Kidney tubule cell (primary cell): ENCODE data around the gene IL36RN.
A peak's percentile ranks its signal among the peaks of the same experiment; 100 is the strongest.
"Not testable (repeated sequence)": the region's sequence is repeated elsewhere in the genome, so short reads cannot be mapped to it uniquely, and the experiment has no call there.

ENCODE experiments used
- DNase-seq: peaks from one replicate; pipeline ENCODE4 v3.0.0-alpha.2; 2018; ENCODE audit warnings: low spot score

IL36RN gene

GRCh38 chr2:113075030-113075429 is 16.0 kb downstream of the IL36RN start:
- no peak for DNase-seq

- DNase-seq, result no peak
Measured at GRCh38 chr2:113075600-113075999, 16.6 kb downstream of the IL36RN start.

- DNase-seq, result no peak
Measured at GRCh38 chr2:113076954-113077669, 18.1 kb downstream of the IL36RN start.

GRCh38 chr2:113077921-113078320 is 18.9 kb downstream of the IL36RN start:
- DNase-seq, result peak; percentile 83

- peak; percentile 92 for DNase-seq
Measured at GRCh38 chr2:113078350-113078839, 19.4 kb downstream of the IL36RN start.

- DNase-seq, result peak; percentile 49
Measured at GRCh38 chr2:113079131-113079530, 20.1 kb downstream of the IL36RN start.

GRCh38 chr2:113080134-113080533 is 21.1 kb downstream of the IL36RN start:
- DNase-seq, result peak; percentile 47

GRCh38 chr2:113081488-113082210 is 22.7 kb downstream of the IL36RN start:
- no peak for DNase-seq

GRCh38 chr2:113083296-113083695 is 24.3 kb downstream of the IL36RN start:
- DNase-seq, result no peak

- DNase-seq, result no peak
Measured at GRCh38 chr2:113084249-113085000, 25.4 kb downstream of the IL36RN start.

- DNase-seq, result no peak
Measured at GRCh38 chr2:113085542-113085941, 26.5 kb downstream of the IL36RN start.

- no peak for DNase-seq
Measured at GRCh38 chr2:113088213-113088992, 29.4 kb downstream of the IL36RN start.

- no peak for DNase-seq
Measured at GRCh38 chr2:113089916-113090315, 30.9 kb downstream of the IL36RN start.

- no peak for DNase-seq
Measured at GRCh38 chr2:113091231-113091896, 32.4 kb downstream of the IL36RN start.

- no peak for DNase-seq
Measured at GRCh38 chr2:113092864-113093612, 34.0 kb downstream of the IL36RN start.

- DNase-seq, result no peak
Measured at GRCh38 chr2:113093613-113093977, 34.6 kb downstream of the IL36RN start.

GRCh38 chr2:113096306-113096705 is 37.3 kb downstream of the IL36RN start:
- DNase-seq, result not testable (repeated sequence)

GRCh38 chr2:113096842-113097618 is 38.0 kb downstream of the IL36RN start:
- DNase-seq, result not testable (repeated sequence)

- DNase-seq, result no peak
Measured at GRCh38 chr2:113098041-113098440, 39.0 kb downstream of the IL36RN start.

GRCh38 chr2:113098532-113098931 is 39.5 kb downstream of the IL36RN start:
- DNase-seq, result no peak
